Measurements from ENCODE around the gene DENND2D.

DENND2D gene, protein sequence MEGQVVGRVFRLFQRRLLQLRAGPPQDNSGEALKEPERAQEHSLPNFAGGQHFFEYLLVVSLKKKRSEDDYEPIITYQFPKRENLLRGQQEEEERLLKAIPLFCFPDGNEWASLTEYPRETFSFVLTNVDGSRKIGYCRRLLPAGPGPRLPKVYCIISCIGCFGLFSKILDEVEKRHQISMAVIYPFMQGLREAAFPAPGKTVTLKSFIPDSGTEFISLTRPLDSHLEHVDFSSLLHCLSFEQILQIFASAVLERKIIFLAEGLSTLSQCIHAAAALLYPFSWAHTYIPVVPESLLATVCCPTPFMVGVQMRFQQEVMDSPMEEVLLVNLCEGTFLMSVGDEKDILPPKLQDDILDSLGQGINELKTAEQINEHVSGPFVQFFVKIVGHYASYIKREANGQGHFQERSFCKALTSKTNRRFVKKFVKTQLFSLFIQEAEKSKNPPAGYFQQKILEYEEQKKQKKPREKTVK

DNA sequence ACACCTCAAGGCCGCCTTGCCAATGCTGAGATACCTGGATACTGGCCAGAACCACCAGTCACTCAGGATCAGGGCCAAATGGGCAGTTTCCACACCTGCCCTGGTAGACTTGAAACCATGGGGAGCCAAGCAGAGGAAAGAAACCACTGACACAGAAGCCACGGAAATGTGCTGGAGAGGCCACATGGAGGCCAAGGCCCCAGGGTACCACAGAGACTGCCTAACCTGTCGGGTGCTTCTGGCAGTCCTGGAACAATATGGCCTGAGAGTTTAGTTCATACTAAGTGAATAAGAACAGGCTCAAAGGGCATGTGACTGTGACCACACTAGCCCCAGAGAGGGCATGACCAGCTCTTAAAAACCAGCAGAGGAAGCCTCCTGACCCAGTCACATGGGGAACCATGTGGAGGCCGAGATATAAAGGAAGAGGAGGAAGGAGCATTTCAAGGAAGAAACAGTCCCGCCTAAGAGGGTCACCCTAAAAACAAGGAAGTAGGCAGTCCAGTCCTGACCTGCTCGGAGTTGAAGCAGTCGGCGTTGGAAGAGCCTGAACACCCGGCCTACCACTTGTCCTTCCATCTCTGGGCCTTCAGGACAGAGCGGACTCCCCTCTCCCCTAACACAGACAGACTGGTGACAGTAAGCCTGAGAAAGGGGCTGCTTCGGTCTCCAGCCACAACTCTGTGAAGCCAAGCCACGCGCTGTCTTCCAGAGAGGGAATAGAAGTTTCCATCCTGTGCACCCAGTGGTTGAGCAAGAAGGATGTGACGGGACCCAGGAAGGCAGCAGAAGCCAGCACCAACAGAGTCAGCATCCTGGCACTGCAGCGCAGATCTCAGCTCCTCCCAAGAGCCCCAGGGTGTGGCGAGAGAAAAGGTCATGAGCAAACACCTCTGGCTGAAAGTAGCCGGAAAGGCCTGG lies at the start of gene DENND2D:
Gene DENND2D, minus strand, starts transcription at position 766 of the 921 bp plus-strand sequence. Its CDS starts 187 bp downstream, at position 579.
- DNase-seq (ENCODE audit: extremely low read depth in 1 of 2, low read depth in 1 of 2), result no peak

DNA sequence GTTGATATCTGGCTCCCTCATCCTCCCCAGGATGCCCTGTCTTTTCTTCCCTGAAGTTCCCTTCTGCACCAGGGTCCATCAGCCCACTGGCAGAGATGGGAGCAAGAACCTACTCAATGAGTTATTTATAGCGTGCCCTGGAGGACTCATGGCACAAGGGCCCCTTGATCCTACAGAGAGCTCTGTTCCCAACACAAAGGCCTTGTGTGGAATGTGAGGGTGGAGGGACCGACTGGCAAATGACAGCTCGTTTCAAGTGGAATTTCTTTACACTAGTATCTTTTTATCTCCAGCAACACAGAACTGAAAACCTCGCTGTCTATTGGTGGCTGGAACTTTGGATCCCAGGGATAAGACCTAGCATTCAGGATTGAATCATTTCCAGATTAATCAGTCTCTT lies 49.5 kb upstream of the DENND2D start:
- no peak for DNase-seq (ENCODE audit: extremely low read depth in 1 of 2, low read depth in 1 of 2)

DNA sequence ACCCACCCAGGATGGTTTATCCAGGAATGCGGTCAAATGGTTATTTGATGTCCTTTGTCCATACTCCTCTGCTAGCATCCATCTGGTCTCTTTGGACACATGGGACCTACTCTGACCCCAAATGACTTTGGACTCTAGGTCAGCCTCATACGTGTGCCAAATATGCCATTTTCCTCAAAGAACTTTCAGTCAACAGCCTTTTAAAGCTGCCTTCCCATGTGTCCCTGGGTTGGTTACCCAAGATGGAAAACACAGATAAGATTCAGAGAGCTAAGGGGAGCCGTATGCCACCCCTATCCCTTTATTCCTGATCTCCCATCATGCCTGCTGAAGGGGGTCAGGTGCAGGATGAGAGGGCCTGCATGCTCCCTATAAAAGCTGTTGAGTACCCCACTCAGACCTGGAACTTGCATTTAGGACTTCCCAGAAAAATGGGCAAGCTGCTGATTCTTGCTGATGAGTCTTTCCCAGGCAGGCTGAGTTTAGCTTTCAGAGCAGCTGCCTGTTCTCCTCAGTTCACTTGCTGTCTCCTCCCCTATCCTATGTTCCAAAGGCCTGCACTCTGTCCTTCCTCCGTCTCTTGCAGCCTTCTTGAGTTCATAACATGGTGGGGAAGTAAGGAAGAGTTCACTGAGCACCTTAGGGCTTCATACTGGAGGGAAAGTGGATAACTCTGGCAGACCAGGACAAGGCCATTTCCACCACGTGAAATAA lies 46.8 kb upstream of the DENND2D start:
- DNase-seq (ENCODE audit: extremely low read depth in 1 of 2, low read depth in 1 of 2), result no peak

DNA sequence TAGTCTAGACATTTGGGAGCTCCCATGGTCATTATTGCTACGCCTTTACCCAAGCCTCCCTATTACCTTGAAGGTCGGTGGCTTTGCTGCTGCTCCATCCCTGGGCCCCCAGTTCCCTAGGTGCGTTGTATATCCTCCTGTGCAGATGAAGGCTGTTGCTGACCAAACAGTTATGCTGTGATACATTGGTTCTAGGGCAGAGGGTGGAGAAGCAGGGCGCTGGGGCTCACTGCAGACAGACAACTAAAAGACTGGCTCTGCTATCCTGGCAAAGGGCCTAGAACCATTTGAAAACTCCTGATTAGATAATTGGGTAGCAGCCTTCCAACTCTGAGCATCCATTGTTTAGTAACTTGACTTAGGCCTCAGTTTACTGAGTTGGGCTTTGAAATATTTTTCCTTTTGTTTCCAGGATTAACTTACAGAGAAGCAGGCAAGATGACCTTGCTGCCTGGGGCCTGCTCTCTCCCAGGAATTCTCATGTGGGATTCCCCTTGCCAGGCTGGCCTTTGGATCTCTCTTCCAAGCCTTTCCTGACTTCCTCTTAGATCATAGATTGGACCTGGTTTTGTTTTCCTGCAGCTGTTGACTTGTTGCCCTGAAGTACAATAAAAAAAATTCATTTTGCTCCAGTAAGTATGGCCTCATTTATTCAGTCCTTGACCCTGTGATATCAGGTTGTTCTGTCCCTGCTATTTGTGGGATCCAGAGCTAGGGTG lies 42.5 kb upstream of the DENND2D start:
- DNase-seq (ENCODE audit: extremely low read depth in 1 of 2, low read depth in 1 of 2), result no peak

DNA sequence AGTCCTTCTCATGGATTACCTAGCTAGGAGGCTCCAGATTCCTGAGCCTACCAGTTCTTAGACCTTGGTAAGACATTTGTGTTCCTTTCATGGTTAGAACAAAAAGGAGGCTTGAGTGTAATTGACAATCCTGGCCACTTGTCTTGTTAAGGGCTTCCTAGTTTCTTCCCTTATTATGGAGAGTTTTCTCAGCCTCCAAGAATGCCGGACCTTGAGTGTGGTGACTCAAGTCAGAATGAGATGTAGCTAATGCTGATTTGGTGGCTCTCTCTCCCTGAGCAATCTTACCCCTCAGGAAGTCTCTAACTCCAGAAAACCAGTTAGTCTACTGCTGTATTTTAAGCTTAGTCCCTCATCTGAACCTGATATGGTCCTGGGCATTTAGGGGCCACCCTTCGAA lies 41.4 kb upstream of the DENND2D start:
- DNase-seq (ENCODE audit: extremely low read depth in 1 of 2, low read depth in 1 of 2), result no peak

DNA sequence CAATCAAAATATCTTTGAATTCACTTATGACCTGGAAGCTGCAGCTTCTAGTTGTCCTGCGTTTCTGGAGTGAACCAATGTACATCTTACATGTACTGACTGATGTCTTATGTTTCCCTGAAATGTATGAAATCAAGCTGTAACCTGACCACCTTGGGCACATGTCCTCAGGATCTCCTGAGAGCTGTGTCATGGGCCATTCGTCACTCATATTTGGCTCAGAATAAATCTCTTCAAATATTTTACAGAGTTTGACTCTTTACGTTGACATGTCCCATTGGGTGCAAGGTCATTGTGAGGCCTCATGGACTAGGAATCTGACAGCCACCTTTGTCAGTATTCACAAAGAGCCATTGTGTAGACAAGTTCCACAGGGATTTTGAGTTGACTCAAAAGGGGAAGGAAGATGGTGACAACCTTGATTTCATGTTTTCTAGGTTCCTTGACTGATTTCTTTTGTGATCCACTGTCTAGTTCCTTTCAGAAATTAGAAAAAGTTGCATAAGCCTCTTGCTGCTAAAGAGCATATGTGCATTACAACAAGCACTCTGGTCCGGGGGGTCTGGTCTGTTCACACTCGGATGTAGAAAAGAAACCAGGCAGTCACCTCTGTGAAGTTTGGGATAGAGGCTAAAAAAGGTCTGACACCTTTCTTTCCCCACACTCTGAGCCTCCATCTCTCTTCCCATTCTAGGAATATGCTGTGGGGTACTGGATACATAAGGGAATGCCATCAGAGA lies 37.8 kb upstream of the DENND2D start:
- no peak for DNase-seq (ENCODE audit: extremely low read depth in 1 of 2, low read depth in 1 of 2)

DNA sequence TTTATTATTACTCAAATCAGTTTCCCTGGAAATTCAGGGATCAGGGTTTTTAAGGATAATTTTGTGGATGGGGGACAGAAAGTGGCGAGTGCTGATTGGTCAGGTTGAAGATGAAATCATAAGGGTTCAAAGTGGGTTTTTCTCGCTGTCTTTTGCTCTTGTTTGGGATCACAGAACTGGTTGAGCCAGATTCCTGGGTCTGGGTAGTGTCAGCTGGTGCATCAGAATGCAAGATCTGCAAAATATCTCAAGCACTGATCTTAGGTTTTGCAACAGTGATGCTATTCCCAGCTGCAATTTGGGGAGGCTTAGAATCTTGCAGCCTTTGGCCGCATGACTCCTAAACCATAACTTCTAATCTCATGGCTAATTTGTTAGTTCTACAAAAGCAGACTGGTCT lies 36.4 kb upstream of the DENND2D start:
- DNase-seq (ENCODE audit: extremely low read depth in 1 of 2, low read depth in 1 of 2), result no peak

DNA sequence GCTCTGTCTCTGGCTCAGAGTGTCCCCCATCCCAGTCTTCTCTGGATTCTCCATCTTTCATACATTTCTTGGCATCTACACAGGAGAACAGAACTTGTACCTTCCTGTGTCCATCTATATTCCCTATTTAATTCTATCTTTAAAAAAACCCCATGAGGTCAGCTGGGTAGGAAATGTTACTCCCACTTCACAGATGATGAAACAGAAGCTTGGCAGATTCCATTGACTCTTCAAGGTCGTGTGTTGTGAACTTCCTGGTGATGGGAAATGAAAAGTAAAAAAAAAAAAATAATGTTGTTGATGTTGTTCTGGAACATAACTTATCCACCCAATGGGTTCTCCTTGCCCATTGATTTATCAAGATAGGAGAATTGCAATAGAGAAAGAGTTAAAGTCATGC lies 35.9 kb upstream of the DENND2D start:
- no peak for DNase-seq (ENCODE audit: extremely low read depth in 1 of 2, low read depth in 1 of 2)

DNA sequence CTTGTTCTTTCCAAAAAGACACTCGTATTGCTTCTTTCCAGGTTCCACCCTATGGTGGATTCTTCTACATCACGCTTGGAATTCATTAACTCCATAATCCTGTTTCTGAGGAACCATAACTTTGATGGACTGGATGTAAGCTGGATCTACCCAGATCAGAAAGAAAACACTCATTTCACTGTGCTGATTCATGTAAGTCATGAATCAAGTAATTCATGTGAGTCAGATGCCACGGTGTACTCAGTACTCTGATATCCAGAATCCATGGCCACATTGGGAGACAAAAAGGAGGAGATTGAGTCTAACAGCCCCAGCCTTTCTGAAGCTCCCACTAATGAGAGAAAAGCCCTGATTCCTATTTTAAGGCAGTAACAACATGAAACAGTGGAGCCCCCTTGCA lies 34.4 kb upstream of the DENND2D start:
- DNase-seq (ENCODE audit: extremely low read depth in 1 of 2, low read depth in 1 of 2), result no peak

DNA sequence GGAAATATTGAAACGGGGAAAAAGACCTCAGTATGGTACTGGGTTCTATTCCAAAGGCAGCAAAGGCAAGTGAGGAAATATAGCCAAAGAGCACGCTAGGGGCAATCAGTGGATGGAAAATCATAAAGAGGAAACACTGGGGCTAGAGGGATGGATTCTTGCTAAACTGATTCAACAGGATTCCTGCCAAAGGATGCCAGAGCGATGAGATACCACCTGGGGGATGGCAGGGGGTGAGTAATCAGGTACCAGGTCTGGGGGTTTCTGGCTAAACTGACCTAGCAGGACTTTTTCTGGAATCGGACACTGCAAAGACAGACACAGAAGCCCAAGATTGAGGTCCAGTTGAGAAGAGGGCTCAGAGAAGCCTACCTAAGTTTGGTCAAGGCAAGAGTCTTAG lies 33.8 kb upstream of the DENND2D start:
- no peak for DNase-seq (ENCODE audit: extremely low read depth in 1 of 2, low read depth in 1 of 2)

DNA sequence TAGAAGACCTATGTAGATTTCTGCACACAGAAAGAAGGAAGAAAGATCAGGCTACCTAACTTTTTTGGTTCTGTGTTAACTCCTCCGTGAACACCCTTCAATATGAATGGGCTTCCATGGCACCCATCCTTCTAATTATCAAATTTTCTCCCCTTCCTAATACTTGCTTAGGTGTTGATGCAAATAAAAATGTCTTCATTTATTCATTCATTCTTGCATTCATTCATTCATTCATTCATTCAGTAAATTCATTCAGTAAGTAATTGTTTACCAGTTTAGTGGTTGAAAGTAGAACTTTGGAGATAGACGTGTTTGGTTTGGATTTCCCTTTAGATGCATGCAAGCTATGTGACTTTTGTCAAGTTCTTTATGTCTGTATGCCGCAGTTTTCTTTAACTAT lies 31.7 kb upstream of the DENND2D start:
- DNase-seq (ENCODE audit: extremely low read depth in 1 of 2, low read depth in 1 of 2), result no peak

DNA sequence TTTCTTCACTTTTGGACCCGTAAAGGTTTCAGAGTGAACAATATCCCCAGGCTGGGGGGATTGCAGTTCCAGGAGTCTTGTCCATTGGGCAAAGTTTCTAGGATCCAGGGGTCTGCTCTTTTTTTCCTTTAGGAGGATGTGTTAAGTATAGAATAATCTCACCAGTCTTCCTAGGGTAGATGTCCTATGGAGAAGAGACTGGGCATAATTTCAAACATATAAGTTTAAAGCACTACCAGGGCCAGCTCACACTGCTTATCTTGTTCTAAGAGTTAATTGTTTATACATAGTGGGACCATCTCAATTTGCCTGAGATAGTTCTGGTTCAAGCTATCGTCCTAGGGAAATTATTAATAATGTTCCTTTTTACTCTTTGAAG lies 28.3 kb upstream of the DENND2D start:
- DNase-seq (ENCODE audit: extremely low read depth in 1 of 2, low read depth in 1 of 2), result no peak

DNA sequence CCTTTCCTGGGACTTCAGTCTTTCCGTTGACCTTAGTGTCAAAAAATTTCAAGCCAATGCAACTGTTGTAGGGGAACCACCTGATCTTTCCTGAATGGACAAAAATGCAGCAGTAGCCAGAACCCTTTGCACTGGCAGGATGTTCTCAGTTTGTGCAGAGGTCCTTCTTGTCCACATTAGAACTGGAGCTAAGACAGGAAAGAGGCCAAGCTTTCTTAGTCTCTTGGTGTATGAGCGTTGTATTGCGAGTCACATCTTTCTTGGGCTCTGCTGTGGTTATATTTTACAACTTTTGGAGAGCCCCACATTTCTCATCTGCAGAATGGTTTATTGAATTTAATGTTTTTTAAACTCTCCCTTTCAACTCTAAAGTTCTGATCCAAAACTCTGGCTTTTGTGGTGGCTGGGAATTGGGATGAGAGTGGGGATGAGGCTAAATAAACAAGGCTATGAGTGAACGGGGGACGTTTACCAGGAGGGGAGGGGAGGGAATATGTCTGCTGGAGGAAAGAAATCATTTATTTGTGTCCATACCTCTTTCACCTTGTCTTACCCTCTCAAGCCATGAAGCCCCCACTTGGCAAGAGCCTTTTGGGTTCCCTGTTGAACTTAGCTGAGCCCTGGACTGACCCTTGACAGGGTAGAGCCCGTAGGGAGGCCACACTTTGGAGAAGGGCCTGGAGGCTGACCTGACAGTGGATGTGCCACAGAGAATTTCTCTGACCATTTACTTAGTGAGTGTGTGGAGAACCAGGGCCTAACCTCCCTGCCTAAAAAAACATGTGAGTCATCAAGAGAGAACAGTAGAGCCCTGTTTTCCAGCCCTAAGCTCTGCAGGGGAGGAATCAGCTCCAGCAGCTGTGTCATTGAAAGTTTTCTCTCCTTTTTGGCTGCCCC lies 27.7 kb upstream of the DENND2D start:
- no peak for DNase-seq (ENCODE audit: extremely low read depth in 1 of 2, low read depth in 1 of 2)

DNA sequence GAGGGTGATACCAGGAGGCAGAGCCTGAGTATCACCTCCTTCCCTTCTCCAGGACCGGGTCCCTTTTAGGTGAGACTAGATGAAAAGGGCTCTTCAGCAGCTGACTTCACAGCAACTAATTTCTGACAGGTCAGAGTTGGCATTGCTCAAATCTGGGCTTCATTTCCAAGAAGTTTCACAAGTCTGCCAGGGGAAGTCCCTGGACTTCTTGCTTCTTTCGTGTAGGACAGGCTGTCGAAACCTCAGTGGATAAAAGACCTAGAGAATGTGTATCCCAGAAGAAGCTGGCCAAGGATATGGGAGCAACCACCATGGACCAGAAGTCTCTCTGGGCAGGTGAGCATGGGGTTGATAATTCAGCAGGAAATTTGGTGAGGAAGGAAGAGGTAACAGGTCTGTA lies 27.0 kb upstream of the DENND2D start, which contains the start of gene CHI3L2:
Gene CHI3L2, plus strand, starts transcription at position 280 of the 400 bp plus-strand sequence. Its CDS starts 17 bp downstream, at position 297.
- DNase-seq (ENCODE audit: extremely low read depth in 1 of 2, low read depth in 1 of 2), result no peak

DNA sequence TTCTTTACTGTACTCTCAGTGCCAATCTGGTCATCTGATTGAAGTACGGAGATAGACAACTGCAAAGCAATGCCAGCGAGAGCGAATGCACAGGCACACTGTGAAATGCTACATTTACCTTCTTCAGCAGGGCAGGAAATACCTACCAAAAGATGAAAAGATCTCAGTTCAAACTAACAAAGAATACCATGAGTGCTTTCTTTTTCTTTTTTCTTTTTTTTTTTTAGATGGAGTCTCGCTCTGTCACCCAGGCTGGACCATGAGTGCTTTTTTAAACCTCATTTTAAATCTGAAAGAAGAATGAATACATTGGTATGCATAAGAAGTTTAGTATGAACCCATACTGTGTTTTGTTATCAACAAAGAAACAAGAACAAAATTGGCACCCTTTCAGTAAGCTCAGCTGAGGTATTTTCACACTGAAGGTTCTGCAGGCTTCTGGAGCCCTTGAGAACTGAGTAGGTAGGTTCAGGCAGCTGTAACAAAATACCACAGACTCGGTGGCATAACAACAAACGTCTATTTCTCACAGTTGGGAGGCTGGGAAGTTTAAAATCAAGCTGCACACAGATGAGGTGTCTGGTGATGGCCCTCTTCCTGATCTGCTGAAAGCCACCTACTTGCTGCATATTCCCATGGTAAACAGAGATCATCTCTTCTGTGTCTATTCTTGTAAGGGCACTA lies 25.4 kb upstream of the DENND2D start:
- DNase-seq (ENCODE audit: extremely low read depth in 1 of 2, low read depth in 1 of 2), result no peak

DNA sequence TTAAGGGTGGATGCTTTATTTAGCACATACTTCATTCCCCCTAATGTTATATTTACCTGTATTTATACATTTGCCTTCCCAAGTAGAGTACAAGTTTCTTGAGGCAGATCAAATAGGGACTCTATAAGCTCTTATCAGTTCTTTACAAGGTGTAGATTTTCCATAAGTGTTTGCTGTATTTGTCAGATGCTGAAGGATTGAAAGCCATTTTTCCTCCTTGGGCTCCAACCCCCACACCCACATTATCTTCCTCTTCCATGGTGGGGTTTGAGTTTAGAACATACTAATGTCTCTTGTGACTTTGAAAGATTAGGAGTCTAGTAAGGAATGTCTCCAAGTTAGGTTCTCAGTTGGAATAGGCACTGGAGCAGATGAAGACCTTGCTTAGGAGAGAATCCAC lies 24.6 kb upstream of the DENND2D start:
- DNase-seq (ENCODE audit: extremely low read depth in 1 of 2, low read depth in 1 of 2), result no peak

DNA sequence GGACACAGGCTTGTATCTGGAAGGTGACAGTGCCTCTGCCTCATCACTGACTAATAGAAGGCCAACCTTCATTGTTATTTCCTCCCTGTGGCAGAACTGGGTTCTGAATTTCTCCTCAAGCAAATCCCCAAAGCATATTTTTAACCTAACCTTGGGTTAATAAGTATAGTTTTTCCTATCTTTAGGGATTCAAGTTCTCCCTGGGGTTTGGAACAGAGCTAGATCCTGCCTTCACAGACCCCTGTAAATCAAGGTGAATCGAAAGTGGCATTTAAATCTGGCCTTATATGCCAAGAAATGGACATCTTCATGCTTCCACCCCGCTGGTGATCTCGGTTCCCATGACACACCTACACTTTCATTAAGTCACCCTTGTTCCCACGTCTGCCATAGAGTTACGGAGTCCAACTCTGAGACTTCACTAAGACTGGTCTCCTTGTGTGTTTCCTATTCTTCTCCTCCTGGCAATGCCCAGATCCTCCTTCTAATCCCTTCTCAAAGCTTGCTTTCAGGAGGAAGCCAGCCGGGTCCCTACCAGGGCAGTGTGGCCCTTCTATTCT lies 22.8 kb upstream of the DENND2D start:
- no peak for DNase-seq (ENCODE audit: extremely low read depth in 1 of 2, low read depth in 1 of 2)
